Fibroblast of the aortic adventitia (primary cell): Measurements from ENCODE around the gene GABRB2. TPM values are rescaled to one million over a fixed set of nuclear protein-coding genes. Genes with fewer than 3 reads are reported as not detected.
"Not testable (repeated sequence)": the region's sequence is repeated elsewhere in the genome, so short reads cannot be mapped to it uniquely, and the experiment has no call there.

Source experiments
- DNase-seq: peaks from one replicate; pipeline ENCODE4 v3.0.0-alpha.2; 2010; ENCODE audit warnings: low read depth
- H3K4me3 ChIP-seq: 2 replicates; pipeline ENCODE4 v1.5.1; 2011; ENCODE audit warnings: low read depth, mild to moderate bottlenecking, control low read depth, low read length, moderate library complexity
- CTCF ChIP-seq: IDR thresholded peaks from 2 replicates; pipeline ENCODE4 v1.5.1; 2011; ENCODE audit warnings: mild to moderate bottlenecking, low read length, control low read depth, inconsistent platforms; ENCODE audit not compliant: insufficient read depth
- total RNA-seq: library from RNA; depleted of rRNA; stranded (reverse); fragments of >200 nt; gene quantifications from 2 replicates; pipeline ENCODE4 v1.2.3, GENCODE V29; 2012; ENCODE audit warnings: low replicate concordance

Gene GABRB2
- total RNA-seq, 1 donor, result 0.09 TPM

DNA sequence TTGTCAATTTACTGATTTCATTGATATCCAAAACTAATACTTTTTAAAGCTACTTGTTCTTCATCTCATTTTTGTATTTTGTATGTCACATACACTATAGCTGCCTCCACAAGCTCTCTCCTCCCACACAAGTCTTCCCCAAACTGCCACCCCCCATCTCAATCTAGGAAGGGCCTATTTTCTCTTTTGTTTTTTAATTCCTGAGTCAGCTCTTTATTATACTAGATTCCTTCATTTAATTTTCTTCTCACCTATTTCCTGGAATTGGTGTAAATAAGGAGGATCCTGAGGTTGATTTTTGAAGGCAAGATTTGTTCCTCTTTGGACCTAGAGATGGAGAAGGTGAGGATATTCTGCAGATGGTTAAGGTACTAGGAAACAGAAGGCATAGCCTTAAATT is 277.4 kb downstream of the GABRB2 start:
- no peak for TF ChIP-seq CTCF
- no peak overlapping the region for H3K4me3 ChIP-seq
- no peak for DNase-seq

DNA sequence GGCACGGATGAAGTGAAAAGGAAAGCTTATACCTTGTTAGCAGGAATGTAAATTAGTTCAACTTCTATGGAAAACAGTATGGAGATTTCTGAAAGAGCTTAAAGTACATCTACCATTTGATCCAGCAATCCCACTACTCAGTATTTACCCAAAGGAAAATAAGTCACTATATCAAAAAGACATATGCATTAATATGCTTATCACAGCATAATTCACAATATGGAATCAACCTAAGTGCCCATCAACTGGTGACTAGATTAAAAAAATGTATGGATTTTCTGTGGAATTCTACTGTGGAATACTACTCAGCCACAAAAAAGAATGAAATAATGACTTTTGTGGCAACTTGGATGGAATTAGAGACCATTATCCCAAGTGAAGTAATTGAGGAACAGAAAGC is 279.6 kb downstream of the GABRB2 start:
- no peak for DNase-seq
- TF ChIP-seq CTCF, result no peak
- no peak overlapping the region for H3K4me3 ChIP-seq

DNA sequence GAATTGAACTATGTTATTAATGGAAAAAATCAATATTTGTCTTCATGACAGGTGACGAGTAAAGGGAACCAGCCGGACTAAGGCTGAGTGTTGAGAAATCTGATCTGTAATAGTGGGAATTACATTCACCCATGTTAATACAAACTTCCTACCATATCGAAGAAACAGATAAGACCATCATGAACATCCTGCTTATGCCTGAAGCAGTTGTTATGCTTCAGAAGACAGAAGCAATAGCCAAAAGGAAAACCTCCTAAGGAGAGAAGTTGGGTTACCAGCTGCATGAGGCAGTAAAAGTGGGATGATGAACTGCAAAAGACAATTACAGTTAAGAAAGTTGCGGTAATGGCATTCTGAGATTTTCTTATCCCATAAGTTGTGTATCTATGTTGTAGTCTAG is 281.5 kb downstream of the GABRB2 start:
- no peak overlapping the region for H3K4me3 ChIP-seq
- no peak for DNase-seq
- no peak for TF ChIP-seq CTCF

- TF ChIP-seq CTCF, result no peak
- DNase-seq, result no peak
- no peak overlapping the region for H3K4me3 ChIP-seq
These were observed 283.3 kb downstream of the GABRB2 start for GRCh38 chr5:161263191-161263590.

- DNase-seq, result no peak
- no peak overlapping the region for H3K4me3 ChIP-seq
- TF ChIP-seq CTCF, result no peak
These were observed 284.7 kb downstream of the GABRB2 start for GRCh38 chr5:161261668-161262323.

DNA sequence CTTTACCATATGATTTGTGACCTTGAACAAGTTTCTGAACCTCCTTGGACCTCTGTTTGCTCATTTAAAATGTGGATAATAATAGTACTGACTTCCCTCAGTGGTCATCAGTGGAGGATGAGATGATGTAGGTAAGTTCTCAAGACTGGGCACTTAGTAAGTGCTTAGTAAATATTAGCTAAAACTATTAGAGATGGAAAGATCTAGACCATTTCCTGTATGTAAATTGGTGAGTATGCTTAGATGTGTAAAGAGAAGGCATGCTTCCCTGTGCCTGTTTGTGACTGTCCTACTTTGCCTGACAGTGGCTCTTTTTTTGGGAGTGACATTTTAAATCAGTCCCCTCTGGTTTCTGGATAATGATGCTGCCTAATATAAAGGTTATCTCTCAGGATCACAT is 288.1 kb downstream of the GABRB2 start:
- no peak overlapping the region for H3K4me3 ChIP-seq
- TF ChIP-seq CTCF, result no peak
- no peak for DNase-seq

GRCh38 chr5:161256957-161257356 is 289.6 kb downstream of the GABRB2 start:
- no peak overlapping the region for H3K4me3 ChIP-seq
- DNase-seq, result no peak
- no peak for TF ChIP-seq CTCF

- DNase-seq, H3K4me3 ChIP-seq: not testable (repeated sequence)
These were observed 293.6 kb downstream of the GABRB2 start for GRCh38 chr5:161252955-161253354.
